EL (cell line): ENCODE measurements around the gene EDNRA.

Experiments used
- DNase-seq: peaks from one replicate; pipeline ENCODE4 v3.0.0-alpha.2; 2016

Gene EDNRA

GRCh38 chr4:147498031-147498660 is 17.2 kb downstream of the EDNRA start:
- peak; percentile 71 for DNase-seq

- no peak for DNase-seq
Observed at GRCh38 chr4:147508346-147508745, 27.4 kb downstream of the EDNRA start.

- no peak for DNase-seq
Observed at GRCh38 chr4:147509386-147509785, 28.5 kb downstream of the EDNRA start.

- DNase-seq, result peak; percentile 13
Observed at GRCh38 chr4:147510962-147511668, 30.2 kb downstream of the EDNRA start.

- peak; percentile 62 for DNase-seq
Observed at GRCh38 chr4:147513091-147513490, 32.2 kb downstream of the EDNRA start.

- DNase-seq, result no peak
Observed at GRCh38 chr4:147513952-147514351, 33.1 kb downstream of the EDNRA start.

GRCh38 chr4:147515220-147515936 is 34.5 kb downstream of the EDNRA start:
- no peak for DNase-seq

GRCh38 chr4:147516133-147516532 is 35.2 kb downstream of the EDNRA start:
- DNase-seq, result no peak

GRCh38 chr4:147518086-147518485 is 37.2 kb downstream of the EDNRA start:
- peak; percentile 43 for DNase-seq

GRCh38 chr4:147518846-147519767 is 38.2 kb downstream of the EDNRA start:
- peak; percentile 69 for DNase-seq

GRCh38 chr4:147524601-147525000 is 43.7 kb downstream of the EDNRA start:
- DNase-seq, result no peak

GRCh38 chr4:147525494-147526271 is 44.8 kb downstream of the EDNRA start:
- DNase-seq, result no peak

GRCh38 chr4:147526272-147526654 is 45.4 kb downstream of the EDNRA start:
- no peak for DNase-seq

GRCh38 chr4:147528054-147528453 is 47.2 kb downstream of the EDNRA start:
- no peak for DNase-seq

- no peak for DNase-seq
Observed at GRCh38 chr4:147530134-147530533, 49.2 kb downstream of the EDNRA start.

- peak; percentile 72 for DNase-seq
Observed at GRCh38 chr4:147530723-147531122, 49.8 kb downstream of the EDNRA start.

GRCh38 chr4:147532896-147533295 is 52.0 kb downstream of the EDNRA start:
- DNase-seq, result peak; percentile 24

GRCh38 chr4:147533331-147533730 is 52.4 kb downstream of the EDNRA start:
- no peak for DNase-seq

- no peak for DNase-seq
Observed at GRCh38 chr4:147535124-147535523, 54.2 kb downstream of the EDNRA start.

- DNase-seq, result no peak
Observed at GRCh38 chr4:147538711-147539110, 57.8 kb downstream of the EDNRA start.

GRCh38 chr4:147539959-147540358 is 59.1 kb downstream of the EDNRA start:
- DNase-seq, result no peak
